ENCODE measurements around the gene LSMEM2.
"Not testable (repeated sequence)": the region's sequence is repeated elsewhere in the genome, so short reads cannot be mapped to it uniquely, and the experiment has no call there.

The LSMEM2 gene

GRCh38 chr3:50264964-50265485 lies 13.9 kb upstream of the LSMEM2 start:
- DNase-seq (ENCODE audit: low read depth, low spot score) = no peak

DNA sequence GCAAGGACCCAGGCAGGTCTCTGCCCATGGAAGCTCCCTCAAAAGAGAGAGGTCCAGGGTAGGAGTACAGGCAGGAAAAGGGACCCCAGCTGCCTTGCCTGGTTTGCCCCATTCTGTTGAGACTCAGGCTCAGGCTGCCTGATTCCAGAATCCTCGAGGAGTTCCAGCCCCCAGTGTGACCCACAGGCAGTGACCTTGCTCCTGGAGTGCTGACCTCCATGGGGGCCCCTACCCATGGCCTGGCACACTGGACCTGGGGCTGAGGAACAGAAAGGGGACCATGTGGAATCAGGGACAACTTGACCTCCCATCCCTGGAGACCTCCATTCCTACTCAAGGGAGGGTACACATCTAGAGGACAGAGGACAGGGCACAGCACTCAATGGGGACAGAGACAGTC lies 13.3 kb upstream of the LSMEM2 start:
- DNase-seq (ENCODE audit: low read depth, low spot score) = no peak

- no peak for DNase-seq (ENCODE audit: low read depth, low spot score)
Observed at GRCh38 chr3:50266017-50266416, 12.9 kb upstream of the LSMEM2 start.

GRCh38 chr3:50266836-50267235 lies 12.1 kb upstream of the LSMEM2 start:
- DNase-seq (ENCODE audit: low read depth, low spot score) = no peak

- DNase-seq (ENCODE audit: low read depth, low spot score) = no peak
Observed at GRCh38 chr3:50267280-50267913, 11.5 kb upstream of the LSMEM2 start.

DNA sequence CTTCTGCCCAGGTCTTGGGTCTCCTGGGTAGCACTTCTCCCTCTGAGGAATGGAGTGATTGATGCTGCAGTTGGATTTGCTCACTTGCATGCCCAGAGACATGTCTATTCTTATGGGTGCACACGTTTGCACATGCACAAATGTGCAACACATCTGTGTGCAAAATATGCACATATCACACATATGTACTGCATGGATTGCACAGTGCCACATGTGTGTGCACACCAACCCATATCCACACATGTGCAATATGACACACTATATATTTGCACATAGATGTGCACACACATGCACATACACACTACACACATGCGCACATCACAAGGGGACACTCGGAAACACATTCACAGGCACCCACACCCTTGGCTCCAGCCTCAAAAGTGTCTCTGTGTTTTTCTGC lies 10.6 kb upstream of the LSMEM2 start:
- no peak for DNase-seq (ENCODE audit: low read depth, low spot score)

- no peak for DNase-seq (ENCODE audit: low read depth, low spot score)
Observed at GRCh38 chr3:50268703-50269451, 10.0 kb upstream of the LSMEM2 start, which contains the start of gene SEMA3B. TSS of gene SEMA3B (plus strand) at chr3:50269147. CDS start at chr3:50269241, 94 bp downstream.

GRCh38 chr3:50269460-50269859 lies 9.4 kb upstream of the LSMEM2 start:
- no peak for DNase-seq (ENCODE audit: low read depth, low spot score)

DNA sequence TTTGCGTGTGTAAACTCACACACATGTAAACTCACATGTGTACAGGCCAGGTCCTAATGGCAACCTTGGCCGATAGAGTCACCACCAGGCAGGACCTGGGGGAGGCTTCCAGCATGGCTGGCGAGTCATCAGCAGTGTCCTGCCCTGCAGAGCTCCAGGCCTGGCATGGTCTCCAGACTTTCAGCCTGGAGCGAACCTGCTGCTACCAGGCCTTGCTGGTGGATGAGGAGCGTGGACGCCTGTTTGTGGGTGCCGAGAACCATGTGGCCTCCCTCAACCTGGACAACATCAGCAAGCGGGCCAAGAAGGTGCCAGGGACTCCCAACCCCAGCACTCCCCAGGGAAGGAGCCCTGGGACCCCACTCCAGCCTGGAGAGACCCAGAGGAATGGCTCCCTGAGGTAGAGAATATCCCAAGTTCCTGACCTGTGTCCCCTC lies 8.9 kb upstream of the LSMEM2 start:
- DNase-seq (ENCODE audit: low read depth, low spot score) = no peak

DNA sequence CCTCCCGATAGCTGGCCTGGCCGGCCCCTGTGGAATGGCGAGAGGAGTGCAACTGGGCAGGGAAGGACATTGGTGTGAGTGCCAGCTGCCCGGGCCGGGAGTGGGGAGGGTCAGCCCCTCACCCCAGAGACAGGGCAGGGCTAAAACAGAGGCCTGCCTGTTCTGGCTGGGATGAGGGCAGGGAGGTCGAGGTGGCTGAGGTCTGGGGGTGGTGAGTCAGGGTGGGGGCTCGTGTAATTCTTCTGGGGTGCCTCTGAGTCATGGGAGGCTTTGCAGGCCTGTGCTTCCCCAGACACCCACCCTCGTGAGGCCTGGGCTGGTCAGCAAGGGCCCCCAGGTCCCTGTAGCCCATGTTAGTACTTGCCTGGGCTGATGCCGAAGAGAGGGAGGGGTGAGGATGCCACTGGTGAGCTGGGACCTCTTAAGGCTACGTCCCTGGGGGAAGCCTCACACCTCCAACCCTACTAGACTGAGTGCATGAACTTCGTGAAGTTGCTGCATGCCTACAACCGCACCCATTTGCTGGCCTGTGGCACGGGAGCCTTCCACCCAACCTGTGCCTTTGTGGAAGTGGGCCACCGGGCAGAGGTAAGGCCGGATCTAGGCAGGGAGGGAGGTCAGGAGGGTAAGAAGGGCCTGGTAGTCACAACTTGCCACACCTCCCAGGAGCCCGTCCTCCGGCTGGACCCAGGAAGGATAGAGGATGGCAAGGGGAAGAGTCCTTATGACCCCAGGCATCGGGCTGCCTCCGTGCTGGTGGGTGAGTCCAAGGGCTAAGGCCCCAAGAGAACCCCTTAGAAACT lies 8.3 kb upstream of the LSMEM2 start:
- DNase-seq (ENCODE audit: low read depth, low spot score) = no peak

- DNase-seq (ENCODE audit: low read depth, low spot score) = no peak
Observed at GRCh38 chr3:50271314-50271936, 7.5 kb upstream of the LSMEM2 start.

DNA sequence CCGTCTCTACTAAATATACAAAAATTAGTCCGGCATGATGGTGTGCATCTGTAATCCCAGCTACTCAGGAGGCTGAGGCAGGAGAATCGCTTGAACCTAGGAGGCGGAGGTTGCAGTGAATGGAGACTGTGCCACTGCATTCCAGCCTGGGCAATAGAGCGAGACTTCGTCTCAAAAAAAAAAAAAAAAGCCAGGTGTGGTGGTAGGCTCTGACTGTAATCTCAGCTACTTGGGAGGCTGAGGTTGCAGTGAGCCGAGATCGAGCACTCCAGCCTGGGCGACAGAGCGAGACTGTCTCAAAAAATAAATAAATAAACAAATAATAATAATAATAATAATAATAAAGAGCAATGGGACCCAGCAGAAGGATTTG lies 6.4 kb upstream of the LSMEM2 start:
- DNase-seq (ENCODE audit: low read depth, low spot score) = not testable (repeated sequence)

GRCh38 chr3:50272911-50273688 lies 5.8 kb upstream of the LSMEM2 start:
- DNase-seq (ENCODE audit: low read depth, low spot score) = no peak

DNA sequence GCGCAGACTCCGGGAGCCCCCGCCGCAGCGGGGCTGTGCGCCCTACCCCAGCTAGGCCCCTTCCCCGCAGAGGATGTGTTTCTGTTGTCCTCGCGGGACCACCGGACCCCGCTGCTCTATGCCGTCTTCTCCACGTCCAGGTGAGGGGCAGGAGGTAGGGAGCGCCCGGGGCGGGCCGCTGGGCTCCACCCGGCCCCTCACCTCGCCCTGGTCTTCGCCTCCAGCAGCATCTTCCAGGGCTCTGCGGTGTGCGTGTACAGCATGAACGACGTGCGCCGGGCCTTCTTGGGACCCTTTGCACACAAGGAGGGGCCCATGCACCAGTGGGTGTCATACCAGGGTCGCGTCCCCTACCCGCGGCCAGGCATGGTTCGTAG lies 5.2 kb upstream of the LSMEM2 start:
- no peak for DNase-seq (ENCODE audit: low read depth, low spot score)

- no peak for DNase-seq (ENCODE audit: low read depth, low spot score)
Observed at GRCh38 chr3:50274371-50275104, 4.3 kb upstream of the LSMEM2 start.

GRCh38 chr3:50275141-50275995 lies 3.5 kb upstream of the LSMEM2 start:
- no peak for DNase-seq (ENCODE audit: low read depth, low spot score)

GRCh38 chr3:50275996-50276761 lies 2.7 kb upstream of the LSMEM2 start:
- no peak for DNase-seq (ENCODE audit: low read depth, low spot score)

DNA sequence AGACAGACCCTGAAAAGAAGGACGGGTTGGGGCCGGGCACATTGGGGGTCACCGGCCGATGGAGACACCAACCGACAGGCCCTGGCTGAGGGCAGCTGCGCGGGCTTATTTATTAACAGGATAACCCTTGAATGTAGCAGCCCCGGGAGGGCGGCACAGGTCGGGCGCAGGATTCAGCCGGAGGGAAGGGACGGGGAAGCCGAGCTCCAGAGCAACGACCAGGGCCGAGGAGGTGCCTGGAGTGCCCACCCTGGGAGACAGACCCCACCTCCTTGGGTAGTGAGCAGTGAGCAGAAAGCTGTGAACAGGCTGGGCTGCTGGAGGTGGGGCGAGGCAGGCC lies 2.2 kb upstream of the LSMEM2 start:
- DNase-seq (ENCODE audit: low read depth, low spot score) = no peak
